HUES64 (cell line): ENCODE data around the gene SDHA.
"Not testable (repeated sequence)": the region's sequence is repeated elsewhere in the genome, so short reads cannot be mapped to it uniquely, and the experiment has no call there.

Experiments
- H3K27ac ChIP-seq: 2 replicates; pipeline ENCODE4 v1.7.0; 2013; ENCODE audit warnings: low read depth, low read length, inconsistent platforms
- H3K27me3 ChIP-seq: 2 replicates; pipeline ENCODE4 v1.6.1; 2013; ENCODE audit warnings: mild to moderate bottlenecking, low read length; ENCODE audit not compliant: insufficient read depth
- H3K36me3 ChIP-seq: 2 replicates; pipeline ENCODE4 v1.6.1; 2013; ENCODE audit warnings: mild to moderate bottlenecking, low read length; ENCODE audit not compliant: insufficient read depth
- H3K4me1 ChIP-seq: 2 replicates; pipeline ENCODE4 v1.6.1; 2013; ENCODE audit warnings: mild to moderate bottlenecking, low read length, moderate library complexity; ENCODE audit not compliant: insufficient read depth
- H3K4me3 ChIP-seq: 2 replicates; pipeline ENCODE4 v1.5.1; 2013; ENCODE audit warnings: mild to moderate bottlenecking, low read length, moderate library complexity
- H3K9ac ChIP-seq: 2 replicates; pipeline ENCODE4 v1.6.1; 2013; ENCODE audit warnings: mild to moderate bottlenecking, low read depth, low read length
- H3K9me3 ChIP-seq: 2 replicates; pipeline ENCODE4 v1.6.1; 2013; ENCODE audit warnings: low read depth, low read length; ENCODE audit not compliant: insufficient read depth
- WGBS: fragments of 150-250, 120-280 bp; methylation state at CpG from one replicate; pipeline ENCODE4 v1.1.7; 2013; ENCODE audit warnings: missing lambda C conversion rate; 5-methylcytosine and 5-hydroxymethylcytosine counted together

SDHA gene

GRCh38 chr5:192691-192969 is 25.5 kb upstream of the SDHA start:
- H3K9ac ChIP-seq = no peak overlapping the region
- no peaks in the 10 kb centered on the region for H3K36me3 ChIP-seq
- H3K27ac ChIP-seq = no peak overlapping the region
- no peaks in the 10 kb centered on the region for H3K27me3 ChIP-seq
- H3K4me1 ChIP-seq = no peaks in the 10 kb centered on the region
- WGBS = 90% methylated on average over 9 of the region's 9 CpGs
- H3K4me3 ChIP-seq = no peak overlapping the region
- H3K9me3 ChIP-seq = no peaks in the 10 kb centered on the region

DNA sequence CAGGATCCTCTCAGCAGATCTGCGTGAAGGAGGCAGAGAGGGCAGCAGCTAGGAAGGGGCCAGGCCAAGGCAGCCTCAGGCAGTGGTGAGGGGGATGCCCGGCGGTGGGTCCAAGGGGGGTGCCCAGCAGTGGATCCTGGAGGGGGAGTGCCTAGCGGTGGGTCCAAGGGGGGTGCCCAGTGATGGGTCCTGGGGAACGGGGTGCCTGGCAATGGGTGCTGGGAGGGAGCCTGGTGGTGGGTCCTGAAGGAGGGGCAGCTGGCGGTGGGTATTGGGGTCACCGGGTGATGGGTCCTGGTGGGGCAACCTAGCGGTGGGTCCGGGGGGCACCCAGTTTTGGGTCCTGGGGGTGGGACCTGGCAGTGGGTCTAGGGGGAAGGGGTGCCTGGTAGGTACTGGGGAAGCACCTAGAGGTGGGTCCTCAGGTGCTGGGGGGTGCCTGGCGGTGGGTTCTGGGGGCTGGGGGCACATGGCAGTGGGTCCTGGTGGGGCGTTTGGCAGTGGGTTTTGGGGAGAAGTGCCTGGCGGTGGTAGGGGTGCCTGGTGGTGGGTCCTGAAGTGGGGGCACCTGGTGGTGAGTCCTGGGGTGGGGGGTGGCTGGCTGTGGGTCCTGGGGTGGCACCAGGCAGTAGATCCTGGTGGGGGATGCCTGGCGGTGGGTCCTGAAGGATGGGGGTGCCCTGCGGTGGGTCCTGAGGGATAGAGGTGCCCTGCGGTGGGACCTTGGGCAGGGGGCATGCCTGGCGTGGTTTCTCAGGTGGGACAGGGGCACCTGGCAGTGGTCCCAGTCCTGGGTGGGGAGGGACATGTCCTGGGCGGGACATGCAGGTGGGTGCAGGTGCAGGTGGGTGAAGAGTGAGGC is 24.9 kb upstream of the SDHA start:
- H3K4me3 ChIP-seq = no peak overlapping the region
- H3K9ac ChIP-seq = no peak overlapping the region
- H3K27ac ChIP-seq = no peak overlapping the region
- no peaks in the 10 kb centered on the region for H3K4me1 ChIP-seq
- H3K36me3 ChIP-seq = no peaks in the 10 kb centered on the region
- no peaks in the 10 kb centered on the region for H3K27me3 ChIP-seq
- 93% methylated on average over 17 of the region's 17 CpGs for WGBS
- H3K9me3 ChIP-seq = no peaks in the 10 kb centered on the region

- no peaks in the 10 kb centered on the region for H3K36me3 ChIP-seq
- no peaks in the 10 kb centered on the region for H3K4me1 ChIP-seq
- no peaks in the 10 kb centered on the region for H3K27me3 ChIP-seq
- no peak overlapping the region for H3K27ac ChIP-seq
- 89% methylated on average over 14 of the region's 15 CpGs for WGBS
- H3K9ac ChIP-seq = no peak overlapping the region
- no peaks in the 10 kb centered on the region for H3K9me3 ChIP-seq
- no peak overlapping the region for H3K4me3 ChIP-seq
Observed at GRCh38 chr5:194102-194501, 24.0 kb upstream of the SDHA start.

DNA sequence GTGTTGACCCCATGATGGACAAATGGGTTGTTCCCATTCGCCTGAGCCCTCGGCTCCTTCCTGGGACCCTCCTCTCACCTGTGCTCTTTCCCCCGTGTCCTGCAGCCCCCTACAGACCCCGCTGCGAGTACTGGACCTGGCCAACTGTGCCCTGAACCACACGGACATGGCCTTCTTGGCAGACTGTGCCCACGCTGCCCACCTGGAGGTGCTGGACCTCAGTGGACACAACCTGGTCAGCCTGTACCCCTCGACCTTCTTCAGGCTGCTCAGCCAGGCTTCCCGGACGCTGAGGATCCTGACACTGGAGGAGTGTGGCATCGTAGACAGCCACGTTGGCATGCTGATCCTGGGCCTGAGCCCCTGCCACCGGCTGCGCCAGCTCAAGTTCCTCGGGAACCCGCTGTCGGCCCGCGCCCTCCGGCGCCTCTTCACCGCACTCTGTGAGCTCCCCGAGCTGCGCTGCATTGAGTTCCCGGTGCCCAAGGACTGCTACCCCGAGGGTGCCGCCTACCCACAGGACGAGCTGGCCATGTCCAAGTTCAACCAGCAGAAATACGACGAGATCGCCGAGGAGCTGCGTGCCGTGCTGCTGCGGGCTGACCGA is 23.4 kb upstream of the SDHA start:
- 95% methylated on average over 36 of the region's 36 CpGs for WGBS

GRCh38 chr5:195401-196160 is 22.5 kb upstream of the SDHA start:
- WGBS = 84% methylated on average over 33 of the region's 33 CpGs
- H3K36me3 ChIP-seq = no peaks in the 10 kb centered on the region
- no peaks in the 10 kb centered on the region for H3K4me1 ChIP-seq
- no peak overlapping the region for H3K4me3 ChIP-seq
- H3K9me3 ChIP-seq = no peaks in the 10 kb centered on the region
- no peak overlapping the region for H3K9ac ChIP-seq
- H3K27me3 ChIP-seq = no peaks in the 10 kb centered on the region
- no peak overlapping the region for H3K27ac ChIP-seq

More for the DNA sequence above, 23.4 kb upstream of the SDHA start:
- Histone ChIP-seq H3K4me3 (no peak overlapping the region), H3K27ac (no peak overlapping the region), H3K9me3 (no peaks in the 10 kb centered on the region), H3K36me3 (no peaks in the 10 kb centered on the region), H3K4me1 (no peaks in the 10 kb centered on the region), H3K27me3 (no peaks in the 10 kb centered on the region), H3K9ac (no peak overlapping the region)

DNA sequence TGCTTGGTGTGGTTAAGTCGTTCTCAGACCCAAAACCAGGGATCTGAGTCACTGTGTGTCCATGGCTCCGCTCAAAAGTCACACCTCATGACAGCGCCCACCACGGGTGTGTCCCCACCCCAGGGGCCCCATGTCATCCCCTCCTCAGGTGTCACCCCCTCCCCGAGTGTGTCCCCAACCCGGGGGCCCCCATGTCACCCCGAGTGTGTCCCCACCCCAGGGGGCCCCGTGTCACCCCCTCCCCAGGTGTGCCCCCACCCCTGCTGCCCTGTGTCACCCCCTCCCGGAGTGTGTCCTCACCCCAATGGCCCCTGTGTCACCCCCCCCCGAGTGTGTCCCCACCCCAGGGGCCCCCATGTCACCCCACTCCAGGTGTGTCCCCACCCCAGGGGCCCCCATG is 21.8 kb upstream of the SDHA start:
- H3K9ac ChIP-seq = no peak overlapping the region
- 88% methylated on average over 9 of the region's 10 CpGs for WGBS
- H3K36me3 ChIP-seq = no peaks in the 10 kb centered on the region
- H3K4me1 ChIP-seq = no peaks in the 10 kb centered on the region; the same call in 1 of the 2 replicates
- H3K4me3 ChIP-seq = no peak overlapping the region
- no peaks in the 10 kb centered on the region for H3K9me3 ChIP-seq
- no peaks in the 10 kb centered on the region for H3K27me3 ChIP-seq
- H3K27ac ChIP-seq = no peak overlapping the region

- H3K27ac ChIP-seq, H3K36me3 ChIP-seq, H3K9ac ChIP-seq, H3K4me3 ChIP-seq, H3K4me1 ChIP-seq, H3K27me3 ChIP-seq, H3K9me3 ChIP-seq: not testable (repeated sequence)
- WGBS = 72% methylated on average over 16 of the region's 18 CpGs
Observed at GRCh38 chr5:197031-197430, 21.1 kb upstream of the SDHA start.

- no peak overlapping the region for H3K27ac ChIP-seq
- 94% methylated on average over 12 of the region's 12 CpGs for WGBS
- no peaks in the 10 kb centered on the region for H3K36me3 ChIP-seq
- H3K4me3 ChIP-seq = no peak overlapping the region
- no peaks in the 10 kb centered on the region for H3K27me3 ChIP-seq
- no peaks in the 10 kb centered on the region for H3K9me3 ChIP-seq
- no peaks in the 10 kb centered on the region; the same call in 1 of the 2 replicates for H3K4me1 ChIP-seq
- no peak overlapping the region for H3K9ac ChIP-seq
Observed at GRCh38 chr5:197892-198489, 20.1 kb upstream of the SDHA start.

- Histone ChIP-seq H3K4me1 (no peaks in the 10 kb centered on the region; the same call in 1 of the 2 replicates), H3K27ac (no peak overlapping the region), H3K27me3 (no peaks in the 10 kb centered on the region), H3K36me3 (peaks cover 6% of the 10 kb centered on the region; the same call in 1 of the 2 replicates), H3K9me3 (no peaks in the 10 kb centered on the region), H3K4me3 (no peak overlapping the region), H3K9ac (no peak overlapping the region)
- 96% methylated on average over 21 of the region's 21 CpGs for WGBS
Observed at GRCh38 chr5:198516-199196, 19.5 kb upstream of the SDHA start.

- H3K4me3 ChIP-seq = no peak overlapping the region
- no peaks in the 10 kb centered on the region for H3K27me3 ChIP-seq
- H3K36me3 ChIP-seq = peaks cover 12% of the 10 kb centered on the region
- H3K27ac ChIP-seq = no peak overlapping the region
- 94% methylated on average over 16 of the region's 16 CpGs for WGBS
- no peaks in the 10 kb centered on the region; the same call in 1 of the 2 replicates for H3K4me1 ChIP-seq
- H3K9ac ChIP-seq = no peak overlapping the region
- H3K9me3 ChIP-seq = no peaks in the 10 kb centered on the region
Observed at GRCh38 chr5:199197-199949, 18.7 kb upstream of the SDHA start.
